ENCODE measurements around the gene NVL. TPM values are rescaled to one million over a fixed set of nuclear protein-coding genes. Genes with fewer than 3 reads are reported as not detected.

Gene NVL
- total RNA-seq, 2 donors from 2014 or later, result 42.4 TPM

DNA sequence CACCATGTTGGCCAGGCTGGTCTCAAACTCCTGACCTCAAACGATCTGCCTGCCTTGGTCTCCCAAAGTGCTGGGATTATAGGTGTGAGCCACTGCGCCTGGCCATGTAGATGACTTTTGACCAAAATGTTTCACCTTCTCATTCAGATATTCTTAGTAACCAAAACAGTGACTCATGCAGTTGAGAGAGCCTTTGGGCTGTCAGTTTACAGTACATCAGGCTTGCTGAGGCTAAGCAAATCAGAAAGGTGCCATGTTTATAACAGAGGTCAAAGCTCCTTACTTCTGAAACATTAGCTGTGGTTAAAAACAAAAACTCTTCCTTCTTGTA, 47.7 kb upstream of the NVL start:
- H3K9me3 ChIP-seq (ENCODE audit: control insufficient read depth, low read length), result no peaks in the 10 kb centered on the region
- peaks cover 55% of the 10 kb centered on the region for H3K36me3 ChIP-seq (ENCODE audit: control insufficient read depth, insufficient read depth, low read length)
- H3K9me3 Mint-ChIP-seq, result no peaks in the 10 kb centered on the region
- no peak overlapping the region for H3K4me3 ChIP-seq (ENCODE audit: low read length)
- DNase-seq, result no peak
- no peaks in the 10 kb centered on the region for H3K27me3 ChIP-seq (ENCODE audit: control insufficient read depth, insufficient read depth, low read length, poor library complexity, severe bottlenecking)
- WGBS, 2 experiments (ENCODE audit: insufficient coverage in 1 of 2, insufficient read length in 1 of 2), result 80 to 86% methylated on average over 1 to 2 of the region's 2 CpGs
- H3K27ac ChIP-seq (ENCODE audit: low read depth, low read length), result no peak overlapping the region
- no peak overlapping the region for H3K4me3 Mint-ChIP-seq
- H3K4me1 ChIP-seq (ENCODE audit: control insufficient read depth, insufficient read depth, low read length), result no peaks in the 10 kb centered on the region
- no peaks in the 10 kb centered on the region for H3K4me1 Mint-ChIP-seq
- no peak overlapping the region for H3K27ac Mint-ChIP-seq
- H3K9ac ChIP-seq (ENCODE audit: extremely low read depth, low read length, poor library complexity, severe bottlenecking), result no peak overlapping the region
- TF ChIP-seq CTCF (conservative IDR thresholded peaks at IDR 0.05), result no peak
- H3K27me3 Mint-ChIP-seq (ENCODE audit: insufficient read depth), result no peaks in the 10 kb centered on the region
- H3K36me3 Mint-ChIP-seq (ENCODE audit: low read depth), result peaks cover 50% of the 10 kb centered on the region

DNA sequence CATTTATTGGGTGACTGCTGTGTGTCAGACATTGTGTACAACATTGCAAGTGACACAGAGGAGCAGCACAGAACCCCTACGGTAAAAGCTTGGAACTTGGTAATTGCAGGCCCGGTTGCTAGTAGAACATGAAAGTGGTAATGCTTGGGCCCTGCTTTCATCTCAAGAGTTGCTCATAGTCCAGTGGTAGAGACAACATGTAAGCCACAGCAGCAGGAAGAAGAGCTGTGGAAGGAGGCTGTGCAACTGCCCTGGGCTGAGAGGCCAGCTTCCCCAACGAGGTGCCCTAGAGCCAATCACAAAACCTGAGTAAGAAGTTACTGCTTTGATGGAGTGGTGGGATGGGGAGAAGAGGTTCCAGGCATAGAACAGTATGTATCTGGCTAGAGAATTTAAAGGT, 45.1 kb upstream of the NVL start:
- Mint-ChIP-seq H3K4me3 (no peak overlapping the region), H3K4me1 (no peaks in the 10 kb centered on the region), H3K27me3 (ENCODE audit: insufficient read depth) (no peaks in the 10 kb centered on the region), H3K9me3 (no peaks in the 10 kb centered on the region), H3K36me3 (ENCODE audit: low read depth) (peaks cover 72% of the 10 kb centered on the region), H3K27ac (no peak overlapping the region)
- DNase-seq, result no peak
- Histone ChIP-seq H3K36me3 (ENCODE audit: control insufficient read depth, insufficient read depth, low read length) (peaks cover 78% of the 10 kb centered on the region), H3K27ac (ENCODE audit: low read depth, low read length) (no peak overlapping the region), H3K4me1 (ENCODE audit: control insufficient read depth, insufficient read depth, low read length) (no peaks in the 10 kb centered on the region), H3K9me3 (ENCODE audit: control insufficient read depth, low read length) (no peaks in the 10 kb centered on the region), H3K27me3 (ENCODE audit: control insufficient read depth, insufficient read depth, low read length, poor library complexity, severe bottlenecking) (no peaks in the 10 kb centered on the region), H3K9ac (ENCODE audit: extremely low read depth, low read length, poor library complexity, severe bottlenecking) (no peak overlapping the region), H3K4me3 (ENCODE audit: low read length) (no peak overlapping the region)
- no peak for TF ChIP-seq CTCF (conservative IDR thresholded peaks at IDR 0.05)
- 91 to 94% methylated on average over 3 of the region's 3 CpGs for WGBS, 2 experiments (ENCODE audit: insufficient coverage in 1 of 2, insufficient read length in 1 of 2)

- no peaks in the 10 kb centered on the region for H3K9me3 ChIP-seq (ENCODE audit: control insufficient read depth, low read length)
- 95 to 97% methylated on average over 4 to 5 of the region's 5 CpGs for WGBS, 2 experiments (ENCODE audit: insufficient coverage in 1 of 2, insufficient read length in 1 of 2)
- no peak overlapping the region for H3K9ac ChIP-seq (ENCODE audit: extremely low read depth, low read length, poor library complexity, severe bottlenecking)
- Mint-ChIP-seq H3K4me3 (no peak overlapping the region), H3K27ac (no peak overlapping the region), H3K36me3 (ENCODE audit: low read depth) (peaks cover 86% of the 10 kb centered on the region), H3K9me3 (no peaks in the 10 kb centered on the region), H3K27me3 (ENCODE audit: insufficient read depth) (no peaks in the 10 kb centered on the region), H3K4me1 (no peaks in the 10 kb centered on the region)
- H3K36me3 ChIP-seq (ENCODE audit: control insufficient read depth, insufficient read depth, low read length), result peaks cover 80% of the 10 kb centered on the region
- TF ChIP-seq CTCF (conservative IDR thresholded peaks at IDR 0.05), result no peak
- H3K27ac ChIP-seq (ENCODE audit: low read depth, low read length), result no peak overlapping the region
- DNase-seq, result no peak
- no peaks in the 10 kb centered on the region for H3K4me1 ChIP-seq (ENCODE audit: control insufficient read depth, insufficient read depth, low read length)
- no peak overlapping the region for H3K4me3 ChIP-seq (ENCODE audit: low read length)
- no peaks in the 10 kb centered on the region for H3K27me3 ChIP-seq (ENCODE audit: control insufficient read depth, insufficient read depth, low read length, poor library complexity, severe bottlenecking)
Observed at GRCh38 chr1:224373008-224373590, 43.1 kb upstream of the NVL start.

All from endodermal cell (in vitro differentiated cells).